LNCaP clone FGC (cell line): Measurements from ENCODE around the gene S1PR2.
"Not testable (repeated sequence)": the region's sequence is repeated elsewhere in the genome, so short reads cannot be mapped to it uniquely, and the experiment has no call there.

Experiments
- DNase-seq: peaks from one replicate; pipeline ENCODE4 v3.0.0-alpha.2; 2011; ENCODE audit warnings: low read depth
- H3K4me3 ChIP-seq: 2 replicates; pipeline ENCODE4 v1.5.1; 2011; ENCODE audit warnings: mild to moderate bottlenecking, low read depth, low read length, control low read depth
- CTCF ChIP-seq: IDR thresholded peaks from 2 replicates; pipeline ENCODE4 v1.5.1; 2012; ENCODE audit warnings: mild to moderate bottlenecking; ENCODE audit not compliant: control insufficient read depth, insufficient read depth; ENCODE audit errors: extremely low read depth

Gene S1PR2

DNA sequence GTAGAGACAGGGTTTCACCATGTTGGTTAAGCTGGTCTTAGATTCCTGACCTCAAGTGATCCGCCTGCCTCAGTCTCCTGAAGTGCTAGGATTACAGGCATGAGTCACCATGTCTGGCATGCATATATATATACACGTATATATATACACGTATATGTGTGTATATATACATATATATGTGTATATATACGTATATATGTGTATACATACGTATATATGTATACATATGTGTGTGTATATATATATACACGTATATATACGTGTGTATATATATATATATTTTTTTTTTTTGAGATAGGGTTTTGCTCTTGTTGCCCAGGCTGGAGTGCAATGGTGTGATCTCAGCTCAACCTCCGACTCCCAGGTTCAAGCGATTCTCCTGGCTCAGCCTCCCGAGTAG lies 48.3 kb downstream of the S1PR2 start:
- DNase-seq: no peak
- H3K4me3 ChIP-seq: no peak overlapping the region
- TF ChIP-seq CTCF: no peak

DNA sequence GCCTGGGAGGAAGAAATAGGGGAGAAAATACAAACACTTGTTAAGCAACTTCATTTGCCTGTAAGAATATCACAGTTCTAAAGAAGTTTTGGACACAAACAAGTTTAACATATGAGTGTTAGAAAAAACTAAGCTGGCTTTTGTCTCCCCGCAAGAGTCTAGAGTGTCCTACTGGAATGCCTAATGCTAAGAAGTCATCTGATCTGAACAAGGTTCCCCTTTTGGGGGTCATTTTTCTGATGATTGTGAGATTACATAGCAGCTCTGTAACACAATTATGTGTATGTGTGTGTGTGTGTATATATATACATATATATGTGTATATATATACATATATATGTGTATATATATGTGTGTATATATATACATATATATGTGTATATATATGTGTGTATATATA lies 49.1 kb downstream of the S1PR2 start:
- H3K4me3 ChIP-seq: no peak overlapping the region
- TF ChIP-seq CTCF: no peak
- DNase-seq: no peak

DNA sequence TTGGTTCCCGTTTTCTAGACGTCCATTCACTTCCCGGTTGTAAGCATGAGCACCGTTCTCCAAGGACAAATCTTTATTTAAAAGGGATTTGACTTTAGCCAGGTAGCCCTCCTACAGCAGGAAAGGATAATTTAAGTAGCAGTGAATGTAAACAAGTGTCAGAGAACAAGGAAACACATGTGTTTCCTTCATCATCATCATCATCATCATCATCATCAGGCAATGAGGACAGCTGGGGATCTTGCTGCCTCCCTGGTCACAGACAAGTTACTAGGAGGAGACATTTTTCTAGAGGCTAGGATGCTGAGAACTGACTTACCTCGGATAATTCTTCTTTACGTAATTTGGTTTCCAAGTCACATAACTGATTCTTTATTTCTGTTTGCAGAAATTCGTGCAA lies 50.7 kb downstream of the S1PR2 start:
- DNase-seq: no peak
- no peak overlapping the region for H3K4me3 ChIP-seq
- no peak for TF ChIP-seq CTCF

DNA sequence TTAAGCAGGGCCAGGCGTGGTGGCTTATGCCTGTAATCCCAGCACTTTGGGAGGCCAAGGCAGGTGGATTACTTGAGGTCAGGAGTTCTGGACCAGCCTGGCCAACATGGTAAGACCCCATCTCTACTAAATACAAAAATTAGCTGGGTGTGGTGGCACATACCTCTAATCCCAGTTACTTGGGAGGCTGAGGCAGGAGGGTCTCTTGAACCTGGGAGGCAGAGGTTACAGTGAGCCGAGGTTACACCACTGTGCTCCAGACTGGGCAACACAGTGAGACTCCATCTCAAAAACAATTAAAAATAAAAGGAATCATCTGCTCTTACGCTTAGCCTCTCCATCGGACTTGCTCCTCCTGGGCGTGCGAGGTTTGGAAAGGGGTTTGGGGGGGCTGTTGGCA lies 51.1 kb downstream of the S1PR2 start:
- not testable (repeated sequence) for DNase-seq, H3K4me3 ChIP-seq

- DNase-seq: no peak
- H3K4me3 ChIP-seq: no peak overlapping the region
- TF ChIP-seq CTCF: no peak
Observed at GRCh38 chr19:10173527-10173926, 57.6 kb downstream of the S1PR2 start.
